DMS153 treated with DMSO at 0.1 percent for 48 hours (cell line): ENCODE measurements around the gene CXCL10.
"Not testable (repeated sequence)": the region's sequence is repeated elsewhere in the genome, so short reads cannot be mapped to it uniquely, and the experiment has no call there.

Source experiments
- DNase-seq: peaks from one replicate; lab custom pipeline; 2025; ENCODE audit not compliant: unreplicated experiment; lab: John Stamatoyannopoulos, UW

Gene CXCL10

DNA sequence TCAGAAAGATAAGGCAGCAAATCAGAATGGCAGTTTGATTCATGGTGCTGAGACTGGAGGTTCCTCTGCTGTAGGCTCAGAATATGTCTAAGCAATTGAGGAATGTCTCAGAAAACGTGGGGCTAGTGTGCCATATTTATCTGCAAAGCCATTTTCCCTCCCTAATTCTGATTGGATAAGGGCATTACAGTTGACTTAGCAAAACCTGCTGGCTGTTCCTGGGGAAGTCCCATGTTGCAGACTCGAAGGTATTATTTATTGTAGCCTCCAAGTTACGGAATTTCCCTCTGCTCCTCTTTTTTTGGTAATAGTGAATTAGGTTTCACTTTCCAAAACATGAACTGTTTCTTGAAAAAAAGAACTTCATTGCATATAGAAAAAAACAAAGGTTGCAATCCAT is at the start of gene CXCL10:
Gene CXCL10 (minus strand): TSS at position 109 of the 400 bp plus-strand sequence. CDS start 66 bp downstream, at position 43.
- DNase-seq = no peak

DNA sequence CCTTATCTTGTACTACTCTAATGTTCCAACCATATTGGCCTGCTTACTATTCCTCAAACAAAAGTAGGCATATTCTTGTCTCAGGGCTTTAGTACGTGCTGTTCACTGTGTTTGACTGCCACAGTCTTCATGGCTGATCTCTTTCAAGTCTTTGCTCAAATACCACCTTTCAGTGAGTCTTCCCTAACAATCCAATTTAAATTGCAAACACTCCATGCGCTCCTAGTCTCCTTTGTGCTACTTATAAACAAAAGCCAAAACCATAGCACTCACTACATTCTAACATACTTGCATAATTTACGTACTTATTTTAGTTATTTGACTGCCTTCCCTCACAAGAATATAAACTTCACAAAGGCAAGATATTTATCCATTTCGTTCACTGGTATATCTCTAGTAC is 49.5 kb upstream of the CXCL10 start:
- no peak for DNase-seq

DNA sequence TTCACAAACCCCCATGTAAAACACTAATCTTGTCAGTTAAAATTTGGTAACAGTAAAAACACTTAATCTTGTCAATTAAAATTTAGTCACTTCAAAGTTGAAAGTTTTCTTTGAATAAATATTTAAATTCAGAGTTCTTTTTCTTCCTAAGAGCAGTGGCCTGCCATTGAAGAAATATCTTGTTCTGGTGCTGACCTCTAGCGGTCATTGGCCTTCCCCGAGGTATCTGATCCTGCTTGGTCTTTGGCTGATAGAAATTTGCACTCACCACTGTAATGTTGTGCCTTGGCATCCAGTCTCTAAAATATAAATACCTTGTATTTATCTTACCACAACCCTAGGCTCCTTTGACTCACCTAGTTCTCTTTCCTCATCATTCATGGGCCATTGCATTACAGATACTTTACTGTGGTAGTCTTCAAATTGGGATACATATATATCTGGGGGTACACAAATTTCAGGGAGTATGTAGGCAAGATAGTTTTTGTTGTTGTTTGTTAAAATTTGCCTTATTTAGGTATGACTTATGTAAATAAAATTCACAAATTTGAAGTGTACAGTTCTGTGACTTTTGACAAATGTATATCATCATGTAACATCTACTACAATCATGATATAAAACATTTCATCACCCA is 44.5 kb upstream of the CXCL10 start:
- DNase-seq = peak; percentile 22

DNA sequence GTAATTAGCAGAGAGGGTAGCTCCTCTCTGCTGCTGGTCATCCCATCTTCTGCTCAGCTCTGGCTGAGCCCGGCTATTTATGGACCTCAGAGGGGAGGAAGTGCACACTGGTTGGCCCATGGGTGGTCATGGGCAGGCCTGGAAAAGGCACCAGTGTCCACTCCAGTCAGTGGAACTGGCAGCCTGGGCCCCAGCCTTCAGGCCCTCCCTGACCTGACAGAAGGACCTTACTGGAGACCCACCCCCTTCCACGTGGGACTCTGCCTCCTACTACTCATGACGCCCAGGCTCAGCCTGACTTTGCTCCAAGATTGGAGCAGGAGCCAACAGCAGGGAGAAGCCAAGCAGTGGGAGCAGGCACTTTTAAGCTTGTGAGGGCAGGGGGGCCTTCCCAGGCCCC is 43.2 kb upstream of the CXCL10 start:
- no peak for DNase-seq

DNA sequence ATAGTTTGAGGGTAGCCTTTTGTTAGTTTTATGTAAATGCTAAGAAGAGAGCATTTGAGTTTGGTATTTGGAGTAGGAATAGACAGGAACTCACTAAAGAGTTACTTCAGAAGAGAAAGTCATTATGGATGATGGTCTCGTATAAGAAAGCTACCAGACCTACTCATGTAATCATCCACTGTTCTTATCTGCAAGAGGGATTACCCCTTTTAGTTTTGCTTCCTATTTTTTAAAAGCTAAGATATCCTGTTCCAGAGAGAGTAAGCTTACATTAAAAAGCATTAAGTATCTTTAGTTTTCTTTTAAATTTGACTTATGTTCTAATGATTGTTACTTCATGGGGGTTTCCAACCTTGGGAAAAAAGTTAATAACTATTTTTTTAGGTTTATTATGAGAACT is 38.7 kb upstream of the CXCL10 start:
- DNase-seq = no peak

DNA sequence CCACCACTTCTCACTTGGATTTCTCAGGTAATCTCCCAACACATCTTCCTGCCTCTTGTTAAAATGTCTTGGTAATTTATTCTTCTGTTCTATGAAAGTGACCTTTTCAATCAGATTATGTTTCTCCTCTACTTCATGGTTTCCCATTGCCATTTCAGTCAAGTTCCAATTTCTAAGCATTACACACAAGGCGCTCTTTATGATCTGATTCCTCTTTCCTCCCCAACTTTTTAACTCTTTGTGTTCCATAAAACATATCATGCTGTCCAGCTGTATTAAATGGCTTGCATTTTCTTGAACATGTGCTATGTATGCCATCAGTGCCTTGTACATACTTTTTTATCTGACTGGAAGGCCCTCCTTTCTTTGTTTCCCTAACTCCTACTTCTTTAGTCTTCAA is 38.1 kb upstream of the CXCL10 start:
- DNase-seq = no peak

DNA sequence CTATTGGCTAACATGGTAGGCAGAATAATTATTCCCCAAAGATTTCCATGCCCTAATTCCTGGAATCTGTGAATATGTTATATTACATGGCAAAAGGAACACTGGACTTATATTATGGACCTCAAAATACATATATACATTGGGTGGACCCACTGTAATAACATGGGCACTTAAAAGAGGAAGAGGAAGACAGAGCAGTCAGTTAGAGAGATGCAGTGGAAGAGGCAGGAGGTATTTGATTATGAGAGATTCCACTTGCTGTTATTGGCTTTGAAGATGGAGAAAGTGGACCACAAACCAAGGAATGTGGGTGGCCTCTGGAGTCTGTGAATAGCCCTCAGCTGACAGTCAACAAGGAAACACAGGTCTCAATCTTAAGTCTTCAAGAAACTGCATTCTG is 37.2 kb upstream of the CXCL10 start:
- no peak for DNase-seq

DNA sequence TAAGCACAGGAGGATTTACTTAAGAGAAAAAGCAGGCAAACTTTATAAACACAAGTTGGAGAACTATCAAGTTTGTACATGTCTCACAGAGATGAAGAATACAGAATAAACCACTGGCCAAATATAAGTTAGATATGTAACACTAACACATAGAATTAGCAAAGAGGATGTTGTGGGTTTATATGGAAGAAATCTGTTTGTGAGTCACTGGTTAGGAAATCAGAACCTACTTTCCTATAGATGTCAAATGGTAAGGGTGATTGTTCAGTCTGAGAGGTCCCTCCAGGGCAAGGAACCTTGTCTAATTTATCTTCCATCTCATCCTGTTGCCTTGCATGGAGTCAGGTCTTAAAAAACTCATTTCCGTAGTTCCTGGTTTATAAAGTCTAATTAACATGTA is 36.5 kb upstream of the CXCL10 start:
- DNase-seq = no peak

DNA sequence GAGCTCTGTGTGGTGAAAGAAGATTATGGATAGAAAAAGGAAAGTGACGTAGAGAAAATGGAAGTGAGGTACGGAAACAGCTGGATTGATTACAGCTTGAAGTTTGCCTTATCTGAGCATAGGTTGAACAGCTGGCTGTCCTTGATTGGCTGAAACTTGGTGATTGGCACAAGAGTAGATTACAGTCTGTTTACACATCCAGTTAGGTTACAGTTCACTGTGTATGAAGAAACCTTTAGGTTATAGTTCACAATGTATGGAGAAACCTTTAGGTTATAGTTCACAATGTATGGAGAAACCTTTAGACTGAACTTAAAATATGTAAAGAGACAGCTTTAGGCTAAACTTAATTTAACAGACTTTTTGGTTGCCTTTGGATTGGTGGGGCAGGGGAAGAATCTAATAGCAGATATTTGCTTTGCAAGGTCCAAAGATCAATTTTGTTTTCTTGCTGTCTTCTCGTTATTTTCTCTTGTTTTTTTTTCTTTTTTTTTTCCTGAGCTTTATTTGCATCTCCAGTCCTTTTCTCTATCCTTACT is 35.7 kb upstream of the CXCL10 start:
- DNase-seq = no peak

DNA sequence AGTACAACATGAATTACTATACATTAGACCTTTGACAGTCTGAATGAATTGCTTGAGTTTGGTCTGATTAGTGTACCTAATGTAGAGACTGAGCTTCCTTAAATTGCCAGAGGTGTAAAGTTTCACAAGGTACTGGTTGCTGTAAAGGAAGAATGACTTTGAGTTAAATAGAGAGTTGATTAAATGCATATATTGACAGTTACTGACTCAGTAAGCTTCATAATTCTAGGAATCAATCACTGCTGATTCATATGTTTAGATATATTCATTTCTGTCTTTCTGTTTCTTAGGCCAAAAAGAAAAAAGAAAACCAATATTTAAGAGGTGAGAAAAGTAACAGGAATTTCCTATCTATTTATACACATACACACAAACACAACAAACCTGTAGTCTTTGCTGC is 35.0 kb upstream of the CXCL10 start:
- DNase-seq = no peak

DNA sequence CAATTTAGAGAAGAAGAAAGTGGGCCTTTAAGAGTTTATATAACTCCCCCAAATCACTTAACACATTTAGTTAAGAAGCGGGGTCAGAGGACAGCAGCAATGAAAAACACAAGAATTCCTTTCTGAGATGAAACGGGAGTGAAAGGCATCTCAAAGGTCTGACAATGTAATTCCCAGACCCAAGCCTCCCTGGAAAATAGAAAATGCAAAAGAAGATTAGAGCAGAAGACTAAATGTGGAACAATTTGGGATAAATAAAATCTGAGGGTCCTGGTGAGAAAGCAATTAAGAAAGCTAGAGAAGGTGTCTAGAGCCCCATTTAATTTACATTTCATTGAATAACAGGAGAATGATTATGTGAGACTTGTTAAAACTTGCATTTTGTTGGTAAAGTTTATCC is 32.1 kb upstream of the CXCL10 start:
- no peak for DNase-seq

DNA sequence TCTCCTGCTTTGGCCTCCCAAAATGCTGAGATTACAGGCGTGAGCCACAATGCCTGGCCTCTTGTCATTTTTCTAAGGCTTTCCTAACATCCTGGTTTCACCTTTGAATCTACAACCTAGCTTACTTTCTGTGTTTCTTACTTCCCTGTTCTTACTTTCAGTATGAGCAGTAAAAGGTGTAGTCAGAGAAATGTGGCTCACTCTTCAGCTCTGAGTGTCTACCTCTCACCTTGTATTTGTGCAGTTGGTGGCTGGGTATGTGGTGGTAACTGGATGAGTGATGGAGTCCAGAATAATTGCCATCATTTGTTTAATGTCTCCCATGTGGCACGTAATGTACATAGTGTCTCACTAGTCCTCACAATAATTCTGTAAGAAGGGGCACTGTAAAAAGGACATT is 31.7 kb upstream of the CXCL10 start:
- no peak for DNase-seq

DNA sequence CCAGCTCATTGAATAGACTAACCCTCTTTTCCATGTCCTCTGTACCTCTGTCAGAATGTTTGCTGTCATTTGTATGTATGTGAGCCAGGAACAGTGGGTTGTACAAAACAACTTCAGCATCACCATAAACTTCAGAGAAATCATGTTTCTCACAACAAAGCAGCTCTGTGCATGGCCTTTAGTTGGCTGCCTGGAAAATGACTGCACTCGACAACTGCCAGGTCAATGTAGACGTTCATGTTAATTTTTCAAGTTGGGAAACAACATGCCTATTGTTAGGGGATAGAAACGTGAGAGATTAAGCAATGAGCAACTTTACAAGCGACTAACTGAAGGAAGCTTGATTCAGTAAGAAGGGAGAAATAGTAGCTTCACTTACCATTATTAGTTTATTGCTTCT is 30.4 kb upstream of the CXCL10 start:
- DNase-seq = no peak

DNA sequence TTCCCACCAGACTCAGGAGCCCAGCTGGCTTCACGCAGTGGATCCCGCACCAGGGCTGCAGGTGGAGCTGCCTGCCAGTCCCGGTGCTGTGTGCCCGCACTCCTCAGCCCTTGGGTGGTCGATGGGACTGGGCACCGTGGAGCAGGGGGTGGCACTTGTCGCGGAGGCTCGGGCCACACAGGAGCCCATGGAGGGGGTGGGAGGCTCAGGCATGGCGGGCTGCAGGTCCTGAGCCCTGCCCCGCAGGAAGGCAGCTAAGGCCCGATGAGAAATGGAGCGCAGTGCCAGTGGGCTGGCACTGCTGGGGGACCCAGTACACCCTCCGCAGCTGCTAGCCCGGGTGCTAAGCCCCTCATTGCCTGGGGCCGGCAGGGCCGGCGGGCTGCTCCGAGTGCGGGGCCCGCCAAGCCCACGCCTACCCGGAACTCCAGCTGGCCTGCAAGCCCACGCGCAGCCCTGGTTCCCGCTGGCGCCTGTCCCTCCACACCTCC is 27.3 kb upstream of the CXCL10 start:
- DNase-seq = not testable (repeated sequence)

DNA sequence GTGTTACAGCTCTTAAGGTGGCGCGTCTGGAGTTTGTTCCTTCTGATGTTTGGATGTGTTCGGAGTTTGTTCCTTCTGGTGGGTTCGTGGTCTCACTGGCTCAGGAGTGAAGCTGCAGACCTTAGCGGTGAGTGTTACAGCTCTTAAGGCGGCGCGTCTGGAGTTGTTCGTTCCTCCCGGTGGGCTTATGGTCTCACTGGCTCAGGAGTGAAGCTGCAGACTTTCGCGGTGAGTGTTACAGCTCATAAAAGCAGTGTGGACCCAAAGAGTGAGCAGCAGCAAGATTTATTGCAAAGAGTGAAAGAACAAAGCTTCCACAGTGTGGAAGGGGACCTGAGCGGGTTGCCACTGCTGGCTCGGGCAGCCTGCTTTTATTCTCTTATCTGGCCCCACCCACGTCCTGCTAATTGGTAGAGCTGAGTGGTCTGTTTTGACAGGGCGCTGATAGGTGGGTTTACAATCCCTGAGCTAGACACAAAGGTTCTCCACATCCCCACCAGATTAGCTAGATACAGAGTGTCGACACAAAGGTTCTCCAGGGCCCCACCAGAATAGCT is 26.6 kb upstream of the CXCL10 start:
- DNase-seq = not testable (repeated sequence)

DNA sequence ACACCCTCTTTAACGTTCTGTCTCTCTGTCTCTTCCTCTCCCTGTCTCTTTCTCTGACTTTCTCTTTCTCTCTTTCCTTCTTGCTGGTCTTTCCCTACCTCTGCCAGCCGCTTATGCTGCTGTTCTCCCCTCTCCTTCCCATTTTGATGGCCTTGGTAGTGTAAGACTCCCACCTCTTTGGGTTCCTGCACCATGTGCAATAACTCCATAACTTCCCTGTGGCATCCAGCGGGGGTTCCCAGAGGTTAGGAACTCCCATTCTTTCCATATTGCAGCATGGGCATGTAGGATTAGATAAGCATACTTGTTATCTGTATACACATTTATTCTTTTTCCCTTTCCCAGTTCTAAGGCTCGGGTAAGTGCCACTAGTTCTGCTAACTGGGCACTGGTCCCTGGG is 21.4 kb upstream of the CXCL10 start:
- DNase-seq = not testable (repeated sequence)

DNA sequence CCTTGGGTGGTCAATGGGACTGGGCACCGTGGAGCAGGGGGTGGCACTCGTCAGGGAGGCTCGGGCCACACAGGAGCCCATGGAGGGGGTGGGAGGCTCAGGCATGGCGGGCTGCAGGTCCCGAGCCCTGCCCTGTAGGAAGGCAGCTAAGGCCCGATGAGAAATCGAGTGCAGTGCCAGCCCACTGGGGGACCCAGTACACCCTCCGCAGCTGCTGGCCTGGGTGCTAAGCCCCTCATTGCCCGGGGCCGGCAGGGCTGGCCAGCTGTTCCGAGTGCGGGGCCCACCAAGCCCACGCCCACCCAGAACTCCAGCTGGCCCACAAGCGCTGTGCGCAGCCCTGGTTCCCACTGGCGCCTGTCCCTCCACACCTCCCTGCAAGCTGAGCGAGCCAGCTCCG is 20.0 kb upstream of the CXCL10 start:
- not testable (repeated sequence) for DNase-seq

DNA sequence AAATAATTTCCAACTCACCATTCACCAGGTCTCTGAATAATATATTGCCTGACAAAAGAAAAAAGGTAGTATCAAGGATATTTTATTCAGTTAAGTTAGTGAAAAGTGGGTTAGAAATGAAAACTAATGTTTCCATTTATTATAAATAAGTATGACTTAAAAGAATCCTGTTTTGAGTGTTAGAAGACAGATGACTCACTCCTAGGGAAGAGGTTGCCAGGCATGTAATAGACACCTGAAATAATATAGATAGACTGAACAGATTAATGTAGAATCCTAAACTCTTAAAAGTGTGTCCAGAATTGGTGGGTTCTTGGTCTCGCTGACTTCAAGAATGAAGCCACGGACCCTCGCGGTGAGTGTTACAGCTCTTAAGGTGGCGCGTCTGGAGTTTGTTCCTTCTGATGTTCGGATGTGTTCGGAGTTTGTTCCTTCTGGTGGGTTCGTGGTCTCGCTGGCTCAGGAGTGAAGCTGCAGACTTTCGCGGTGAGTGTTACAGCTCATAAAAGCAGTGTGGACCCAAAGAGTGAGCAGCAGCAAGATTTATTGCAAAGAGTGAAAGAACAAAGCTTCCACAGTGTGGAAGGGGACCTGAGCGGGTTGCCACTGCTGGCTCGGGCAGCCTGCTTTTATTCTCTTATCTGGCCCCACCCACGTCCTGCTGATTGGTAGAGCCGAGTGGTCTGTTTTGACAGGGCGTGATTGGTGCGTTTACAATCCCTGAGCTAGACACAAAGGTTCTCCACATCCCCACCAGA is 19.1 kb upstream of the CXCL10 start:
- DNase-seq = not testable (repeated sequence)

DNA sequence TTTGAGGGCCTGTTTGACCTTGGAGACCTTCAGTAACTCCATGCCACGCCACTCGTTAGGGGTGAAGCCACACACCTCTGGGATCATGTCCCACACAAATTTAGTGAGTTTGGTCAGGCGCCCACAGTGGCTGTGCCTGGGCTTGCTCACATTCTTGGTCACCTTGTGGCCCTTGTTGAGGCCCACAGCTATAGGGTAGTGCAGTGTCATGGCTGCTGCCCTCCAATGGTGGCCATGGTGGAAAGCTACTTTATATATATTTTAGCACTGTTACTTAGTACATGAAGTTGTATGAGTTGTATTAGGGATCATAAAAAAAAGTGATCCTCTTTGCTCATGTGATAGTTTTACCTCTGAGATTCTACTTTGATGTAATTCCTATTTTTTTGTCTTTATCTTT is 13.6 kb upstream of the CXCL10 start:
- DNase-seq = no peak

DNA sequence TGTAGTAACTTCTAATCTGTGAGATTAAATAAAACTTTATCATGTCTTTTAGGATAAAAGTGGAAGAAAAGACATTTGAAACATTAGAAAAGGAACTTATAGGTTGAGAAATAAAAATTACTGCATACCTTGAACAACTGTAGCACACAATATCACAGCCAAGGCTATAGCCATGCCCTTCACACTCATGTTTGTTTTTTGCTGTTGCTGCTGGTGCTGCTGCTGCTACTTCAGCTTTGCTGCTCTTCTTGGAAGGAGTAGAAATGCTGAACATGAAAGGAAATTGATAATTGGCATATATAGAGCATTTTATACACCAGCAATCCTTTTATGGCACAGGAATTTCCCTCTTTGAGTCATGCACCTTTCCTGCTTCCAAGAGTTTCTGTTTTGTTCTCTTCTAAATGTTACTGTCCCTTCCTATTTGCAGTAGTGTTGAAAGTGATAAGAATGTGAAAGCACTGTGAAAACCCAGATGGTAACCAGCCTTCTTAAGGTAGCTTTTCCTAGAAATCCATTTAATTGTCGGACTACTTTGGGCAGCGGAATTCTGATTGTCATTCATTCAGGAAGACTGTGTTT is 12.6 kb upstream of the CXCL10 start, which contains the start of gene CXCL11:
Gene CXCL11 (minus strand): TSS at position 272 of the 582 bp plus-strand sequence. CDS start 83 bp downstream, at position 189.
- DNase-seq = no peak

DNA sequence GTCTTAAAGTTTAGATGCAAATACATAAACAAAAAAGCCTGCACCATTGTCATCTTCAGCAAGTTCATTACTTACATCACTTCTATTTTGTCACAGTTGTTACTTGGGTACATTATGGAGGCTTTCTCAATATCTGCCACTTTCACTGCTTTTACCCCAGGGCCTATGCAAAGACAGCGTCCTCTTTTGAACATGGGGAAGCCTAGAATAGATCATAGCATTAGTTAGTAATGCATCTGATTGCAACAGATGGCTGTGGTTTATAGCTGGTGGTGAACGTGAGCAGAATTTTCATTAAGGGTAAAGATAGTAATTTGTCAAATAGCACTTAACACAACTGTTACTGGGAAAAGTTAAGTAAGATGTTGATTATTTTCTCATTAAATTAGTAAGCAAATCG is 11.8 kb upstream of the CXCL10 start:
- DNase-seq = no peak

DNA sequence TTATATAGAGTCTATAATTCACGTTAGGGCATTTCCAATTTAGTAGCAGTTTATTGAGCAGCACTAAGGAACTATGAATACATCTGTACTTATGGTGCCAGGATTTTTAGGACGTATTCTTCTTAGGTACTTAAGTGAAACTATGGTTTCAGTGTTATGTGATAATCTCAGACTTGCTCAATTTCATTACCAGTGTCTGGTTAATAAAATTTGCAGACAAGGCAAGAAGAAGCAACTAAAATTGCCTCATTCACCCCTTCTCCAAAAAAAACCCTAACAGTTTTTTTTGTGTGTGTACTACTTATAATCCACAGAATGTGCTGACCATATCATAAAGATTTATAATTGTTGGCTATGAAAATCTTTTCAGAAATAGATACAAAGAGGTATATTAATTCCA is 6.0 kb upstream of the CXCL10 start:
- DNase-seq = no peak
